Activated gamma-delta T cell (primary cell): ENCODE results near the gene FH.

Source experiments
- DNase-seq: peaks from one replicate; lab custom pipeline; 2025; lab: John Stamatoyannopoulos, UW

The FH gene

DNA sequence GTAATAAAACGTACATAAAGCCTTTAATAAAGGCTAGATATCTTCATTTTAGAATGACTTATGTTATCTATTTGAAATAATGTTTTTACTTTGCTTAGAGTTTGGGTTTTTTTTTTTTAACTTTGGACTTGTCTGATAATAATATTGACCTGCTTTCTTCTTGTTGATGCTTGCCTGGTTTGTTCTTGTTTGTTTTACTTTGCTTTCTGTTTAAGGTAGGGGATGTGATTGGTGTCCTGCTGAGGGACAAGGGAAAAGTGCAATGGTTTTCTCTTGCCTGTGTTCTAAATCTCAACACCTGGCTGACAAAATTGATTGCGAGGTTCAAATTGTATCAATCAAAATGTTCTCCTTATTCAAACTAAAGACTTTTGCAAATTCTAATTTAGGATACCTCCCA is 2.2 kb upstream of the FH start:
- DNase-seq = no peak

DNA sequence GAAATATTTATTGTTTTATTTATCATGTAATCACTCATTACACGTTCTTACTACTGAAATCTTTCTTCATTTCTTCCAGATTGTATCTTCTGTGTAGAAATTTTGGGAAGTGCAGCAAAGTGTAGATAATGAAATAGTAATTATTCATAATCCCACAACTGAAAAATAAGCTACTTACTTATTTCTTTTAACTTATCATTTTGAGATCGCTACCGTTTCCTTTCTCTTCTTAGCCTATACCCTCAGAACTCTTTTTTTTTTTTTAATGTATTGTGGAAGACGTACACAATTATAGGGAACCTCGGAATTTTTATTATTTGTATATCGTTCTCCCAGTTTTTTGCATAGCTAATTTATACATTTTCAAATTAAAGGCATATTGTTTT is 518 bp upstream of the FH start:
- no peak for DNase-seq

DNA sequence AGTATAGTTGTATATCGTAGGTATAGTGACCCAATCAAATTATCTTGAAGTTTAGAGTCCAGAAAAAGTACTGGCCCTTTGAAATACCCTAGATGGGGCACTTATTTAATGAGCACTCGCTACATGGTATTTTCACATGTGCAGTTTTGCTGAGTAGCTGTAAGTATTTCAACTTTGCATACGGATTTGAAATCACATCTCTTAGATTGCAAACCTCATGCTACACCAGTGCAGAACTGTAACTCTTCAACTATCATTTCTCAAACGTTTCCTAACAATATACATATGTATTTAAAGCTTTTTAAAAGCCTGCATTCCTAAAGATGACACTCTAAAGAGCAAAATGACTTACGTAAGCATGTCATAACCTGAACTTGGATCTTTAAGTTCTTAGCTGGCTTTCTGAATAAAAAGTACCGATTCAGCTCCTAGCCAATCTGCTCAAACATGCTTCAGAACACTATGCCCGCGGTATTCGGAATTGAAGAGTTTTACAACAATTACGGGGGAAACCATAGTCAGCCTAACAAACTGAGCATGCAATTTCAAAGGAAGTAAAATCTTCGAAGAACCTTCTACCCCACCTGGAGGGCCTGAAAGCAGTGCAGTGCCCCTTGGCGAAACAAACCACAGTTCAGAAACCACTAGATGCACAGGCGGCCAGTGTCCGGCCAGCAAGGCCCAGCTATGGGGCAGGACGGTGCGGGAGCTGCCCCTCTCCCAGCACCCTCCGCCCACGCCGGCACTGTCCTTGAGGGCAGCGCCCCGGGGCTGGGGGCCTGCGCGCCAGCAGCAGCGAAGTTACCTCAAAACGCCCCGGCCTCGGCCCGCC is 863 bp downstream of the FH start:
- no peak for DNase-seq

DNA sequence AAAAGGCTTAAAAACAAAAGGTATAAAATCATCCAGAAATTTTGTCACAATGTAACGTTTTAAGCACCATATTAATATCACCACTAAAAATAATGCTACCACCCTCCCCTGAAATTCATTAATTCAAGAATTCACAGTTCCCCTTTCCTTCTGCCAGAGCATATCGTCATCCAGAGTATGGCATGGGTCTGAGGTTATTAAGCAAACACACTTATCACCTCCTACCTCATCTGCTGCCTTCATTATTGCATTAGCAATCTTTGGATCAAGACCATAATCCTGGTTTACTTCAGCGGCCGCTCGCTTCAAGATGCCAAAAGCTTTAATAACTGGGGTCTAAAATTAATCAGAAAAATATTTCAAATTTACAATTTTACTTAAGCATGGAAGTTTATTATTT is 6.2 kb downstream of the FH start:
- DNase-seq = no peak

DNA sequence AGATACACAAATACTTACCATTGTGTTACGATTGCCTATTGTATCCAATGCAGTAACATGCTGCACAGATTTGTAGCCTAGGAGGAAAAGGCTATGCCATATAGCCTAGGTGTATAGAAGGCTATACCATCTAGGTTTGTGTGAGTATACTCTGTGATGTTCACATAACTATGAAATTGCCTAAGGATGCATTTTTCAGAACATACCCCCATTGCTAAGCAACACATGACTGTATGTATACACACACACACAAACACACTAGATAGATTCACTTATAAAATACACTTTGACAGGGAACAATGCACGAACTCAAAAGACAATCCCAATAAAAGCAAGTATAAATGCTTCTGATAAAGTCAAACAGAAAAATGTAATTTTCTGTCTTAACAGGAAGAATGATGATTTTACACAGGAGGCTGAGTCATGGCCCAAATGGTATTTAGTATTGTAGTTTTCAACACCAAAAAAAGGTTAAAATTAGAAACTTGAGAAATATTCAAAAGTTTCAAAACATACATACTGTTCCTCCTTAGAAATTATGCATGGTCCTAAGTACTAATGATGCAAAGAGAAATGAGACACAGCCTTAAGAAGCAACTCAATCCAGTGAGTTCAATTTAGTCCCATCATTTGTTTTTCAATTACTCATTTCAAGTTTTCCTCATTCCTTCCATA is 12.2 kb downstream of the FH start:
- no peak for DNase-seq

DNA sequence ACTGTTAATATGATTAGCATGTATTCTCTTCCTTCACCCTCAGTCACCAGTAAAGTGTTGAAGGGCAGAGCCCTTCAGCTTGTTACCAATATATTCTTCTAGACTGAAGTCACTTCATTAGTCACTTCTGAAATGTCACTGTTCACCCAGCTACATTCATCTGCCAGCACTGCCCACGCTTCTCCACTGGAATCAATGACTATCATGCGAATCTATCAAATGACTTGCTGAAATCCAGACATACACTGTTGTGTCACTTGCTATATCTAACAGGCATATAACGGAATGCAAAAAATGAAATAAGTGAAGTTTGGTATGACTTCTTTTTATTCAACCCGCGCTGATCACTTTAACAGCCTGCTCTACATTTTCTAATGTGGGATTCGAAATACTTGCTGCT is 16.1 kb downstream of the FH start:
- no peak for DNase-seq

DNA sequence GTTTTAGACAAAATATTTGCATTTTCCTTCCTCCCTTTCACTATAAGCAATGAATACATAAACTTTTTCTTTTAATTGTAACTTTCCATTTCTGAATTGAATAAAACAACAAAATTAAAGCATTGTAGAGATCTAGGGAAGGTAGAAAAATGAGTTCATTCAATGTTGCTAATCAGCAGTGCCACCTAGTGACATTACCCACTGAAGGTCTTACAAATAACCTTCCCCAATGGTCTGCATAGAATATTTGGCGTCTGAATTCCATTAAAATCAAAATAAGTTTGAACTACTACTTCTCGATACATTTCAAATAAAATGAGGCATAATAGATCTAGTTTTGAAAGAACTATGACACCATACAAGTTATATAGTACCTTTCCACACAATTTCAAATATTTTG is 19.6 kb downstream of the FH start:
- no peak for DNase-seq

DNA sequence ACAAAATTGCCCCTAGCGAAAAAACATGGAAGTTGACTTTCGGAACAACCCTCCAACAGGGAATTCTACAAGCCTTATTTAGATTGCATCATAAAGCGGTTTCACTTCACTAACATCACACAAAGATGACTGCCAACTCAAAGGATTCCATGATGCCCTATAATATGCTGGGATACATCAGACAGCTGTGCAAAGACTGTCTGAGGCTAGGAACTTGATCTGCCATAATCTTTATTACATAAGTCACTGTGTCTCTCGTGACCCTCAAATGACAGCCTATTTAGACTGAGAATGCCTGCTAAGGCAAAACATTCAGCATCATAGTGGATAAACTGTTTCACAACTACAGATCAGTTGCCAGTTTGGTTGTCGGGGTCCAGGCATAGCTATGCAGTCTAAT is 23.8 kb downstream of the FH start:
- DNase-seq = no peak

DNA sequence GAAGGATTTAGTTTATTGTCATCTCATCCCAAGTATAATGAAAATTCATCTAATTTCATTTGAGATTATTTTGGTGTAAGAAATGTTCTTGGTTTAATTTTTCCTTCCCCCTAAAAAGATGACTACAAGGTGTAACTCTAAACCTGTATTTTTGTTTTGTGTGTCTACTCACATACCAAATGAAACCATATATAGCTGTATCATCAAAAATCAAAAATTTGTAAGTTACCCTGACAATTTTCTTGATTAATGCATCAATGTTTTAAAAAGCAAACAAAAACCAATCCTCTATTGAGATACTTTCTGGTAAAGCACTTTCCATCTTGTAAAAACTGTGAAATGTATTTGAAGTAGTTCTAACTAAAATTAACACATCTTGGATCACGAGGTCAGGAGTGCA is 30.8 kb downstream of the FH start:
- DNase-seq = no peak

DNA sequence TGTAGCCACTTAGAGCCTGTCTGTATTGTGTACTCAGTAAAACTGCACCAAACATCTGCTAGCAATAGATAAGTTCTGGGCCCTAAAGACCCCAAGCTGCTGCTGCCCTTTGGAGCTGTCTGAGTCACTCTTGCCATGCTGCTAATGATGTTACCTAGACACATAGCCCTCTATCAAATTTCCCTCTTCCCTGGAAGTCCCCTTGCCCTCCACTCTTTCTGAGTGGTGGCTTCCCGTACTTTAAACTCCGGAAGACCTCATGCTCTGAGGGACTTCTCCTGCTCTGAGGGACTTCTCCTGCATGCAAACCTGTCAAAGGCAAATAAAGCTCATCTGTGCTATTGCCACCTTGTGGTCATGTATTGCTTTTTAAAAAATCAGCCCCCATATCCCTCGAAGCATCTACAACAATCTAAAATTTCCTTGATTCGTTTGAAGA is 34.0 kb downstream of the FH start:
- DNase-seq = no peak

DNA sequence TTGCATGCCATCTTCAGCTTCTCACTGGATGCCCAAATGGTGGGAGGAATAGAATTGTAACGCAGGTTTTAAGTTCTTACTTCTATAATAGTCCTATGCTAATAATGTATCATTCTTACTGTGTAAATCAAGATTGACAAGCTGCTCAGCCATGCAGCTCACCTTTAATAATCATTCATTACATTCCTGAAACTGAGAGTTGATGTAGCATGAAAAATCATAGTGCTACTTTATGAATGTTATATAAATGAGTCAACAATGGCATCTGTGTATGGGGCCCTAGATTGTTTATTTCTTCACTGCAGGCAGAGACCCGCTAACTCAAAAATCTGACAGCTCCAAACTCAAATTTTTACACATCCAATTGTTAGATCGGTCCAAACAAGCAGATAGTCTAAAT is 34.4 kb downstream of the FH start:
- DNase-seq = no peak

DNA sequence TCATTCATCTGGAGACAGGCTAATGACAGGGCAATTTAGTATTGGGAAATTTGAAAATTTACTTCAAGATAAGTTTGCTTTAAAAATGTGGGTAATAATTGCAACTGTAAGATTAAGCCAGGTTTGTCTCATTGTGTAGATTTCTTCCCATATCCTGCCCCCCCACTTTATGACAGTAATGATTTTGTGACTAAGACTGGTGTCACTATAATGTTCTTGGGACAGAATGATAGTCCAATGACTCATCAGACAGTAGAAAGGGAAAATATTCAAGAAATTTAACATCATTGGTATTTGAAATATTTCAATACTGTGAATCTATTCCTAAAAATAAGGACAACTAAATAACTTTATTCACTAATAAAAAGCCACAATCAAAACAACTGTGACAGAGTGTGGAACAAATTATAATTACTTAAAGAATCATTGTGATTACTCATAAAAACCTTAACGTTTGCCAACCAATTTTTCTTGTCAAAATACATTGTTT is 36.7 kb downstream of the FH start:
- DNase-seq = no peak

DNA sequence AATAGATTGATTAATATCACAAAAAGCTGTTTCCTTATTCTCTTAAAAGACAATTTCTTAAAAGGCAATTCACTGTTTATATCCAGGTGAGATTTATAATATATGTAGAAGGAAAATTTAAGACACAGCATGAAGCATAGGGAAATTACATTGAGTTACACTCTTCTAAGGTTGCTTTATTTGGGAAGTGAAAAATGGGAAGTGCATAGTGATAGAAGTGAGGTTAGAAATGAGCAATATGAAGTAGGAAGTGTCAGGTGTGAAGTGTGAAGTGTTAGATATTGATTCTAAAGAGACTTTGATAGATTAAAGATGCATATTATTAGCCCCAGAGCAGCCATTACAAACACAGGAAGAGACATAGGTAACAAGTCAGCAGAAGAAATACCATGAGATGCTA is 40.3 kb downstream of the FH start:
- no peak for DNase-seq

DNA sequence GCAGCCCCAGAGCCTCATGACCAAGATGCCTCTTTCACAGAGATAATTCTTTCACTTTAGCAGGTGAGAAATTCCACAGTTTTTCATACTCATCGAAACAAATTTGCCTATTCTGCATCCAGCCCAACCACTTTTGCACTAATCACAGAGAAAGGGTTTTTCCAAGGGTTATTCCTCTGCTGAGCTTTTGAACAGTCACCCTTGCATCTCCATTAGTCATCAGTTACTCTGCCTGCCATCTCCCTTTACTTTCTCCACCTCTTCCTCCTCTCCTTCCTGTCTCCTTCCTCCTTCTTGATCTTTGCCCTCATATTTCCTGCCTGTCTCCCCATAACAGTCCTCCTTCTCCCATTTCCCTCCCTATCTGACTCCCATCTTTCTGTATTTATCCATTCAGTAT is 43.9 kb downstream of the FH start:
- no peak for DNase-seq

DNA sequence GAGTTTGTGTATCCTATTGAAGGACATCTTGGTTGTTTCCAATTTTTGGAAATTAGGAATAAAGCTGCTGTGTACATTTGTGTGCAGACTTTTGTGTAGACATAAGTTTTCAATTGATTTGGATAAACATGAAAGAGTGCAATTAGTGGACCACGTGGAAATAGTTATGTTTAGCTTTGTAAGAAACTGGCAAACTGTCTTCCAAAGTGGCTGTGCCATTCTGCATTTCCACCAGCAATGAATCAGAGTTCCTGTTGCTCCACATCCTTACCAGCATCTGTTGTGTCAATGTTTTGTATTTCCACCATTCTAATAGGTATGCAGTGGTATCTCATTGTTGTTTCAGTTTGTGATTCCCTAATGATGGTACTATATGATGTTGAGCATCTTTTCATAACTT is 46.5 kb downstream of the FH start:
- no peak for DNase-seq

DNA sequence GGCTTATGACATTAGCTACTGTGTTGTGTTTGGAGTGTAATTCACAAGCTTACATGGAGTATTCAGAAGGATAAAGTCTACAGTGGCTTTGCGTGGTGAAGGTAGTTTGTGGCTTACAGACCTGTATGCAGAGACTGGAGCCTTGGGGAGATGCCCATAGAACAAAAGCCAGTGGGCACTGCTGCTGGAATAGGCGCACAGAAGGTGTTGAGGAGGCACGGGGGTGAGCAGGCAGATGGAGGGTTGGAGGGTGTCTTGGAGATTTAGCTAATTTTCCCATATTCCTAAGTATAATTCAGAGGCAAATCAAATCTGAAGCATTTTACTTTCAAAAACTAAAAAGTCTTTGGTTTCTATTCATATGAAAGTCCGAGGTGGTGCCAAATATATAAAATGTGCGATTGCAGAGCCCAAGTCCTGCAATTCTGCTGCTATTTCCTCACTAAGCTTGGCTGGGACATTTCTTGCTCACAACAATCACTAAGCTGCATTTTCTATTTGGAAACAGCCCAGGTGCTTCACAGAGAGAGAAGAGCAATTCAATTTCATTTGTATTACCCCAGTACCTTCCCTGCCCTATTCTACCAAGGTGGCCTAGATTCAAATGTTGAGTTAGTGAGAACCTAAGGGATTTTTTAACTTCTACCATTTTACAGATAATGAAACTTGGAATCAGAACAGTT is 48.5 kb downstream of the FH start:
- DNase-seq = no peak

DNA sequence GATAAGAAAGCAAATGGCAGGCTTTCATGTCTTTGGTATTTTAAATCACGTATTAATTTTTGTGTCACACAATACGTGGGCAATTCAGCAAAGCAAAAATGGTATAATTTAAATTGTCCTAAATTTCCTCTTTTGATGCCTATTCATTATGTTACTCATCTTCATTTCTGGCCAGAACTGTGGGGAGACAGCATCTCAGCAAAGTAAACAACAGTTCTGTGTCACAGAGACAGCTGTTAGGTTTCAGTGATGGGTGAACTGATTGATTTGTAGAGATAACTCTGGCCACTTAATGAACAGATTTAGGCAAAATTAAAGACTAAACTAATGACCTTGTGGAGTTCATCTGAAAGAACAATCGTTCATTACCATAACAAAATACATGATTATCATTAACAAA is 49.2 kb downstream of the FH start:
- DNase-seq = no peak

DNA sequence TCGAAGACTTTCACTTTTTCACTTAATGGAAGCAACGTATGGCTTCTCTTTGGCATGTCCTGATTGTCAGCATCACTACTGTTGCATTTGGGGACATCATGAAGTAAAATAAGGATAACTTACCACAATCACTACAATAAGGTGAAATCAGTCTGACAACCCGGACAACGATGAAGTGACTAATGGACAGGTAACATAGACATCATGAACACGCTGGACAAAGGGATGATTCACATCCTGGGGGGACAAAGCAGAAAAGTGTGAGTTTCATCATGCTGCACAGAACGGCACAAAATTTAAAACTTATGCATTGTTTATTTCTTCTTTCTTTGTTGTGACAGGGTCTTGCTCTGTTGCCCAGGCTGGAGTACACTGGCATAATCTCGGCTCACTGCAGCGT is 53.9 kb downstream of the FH start:
- no peak for DNase-seq

DNA sequence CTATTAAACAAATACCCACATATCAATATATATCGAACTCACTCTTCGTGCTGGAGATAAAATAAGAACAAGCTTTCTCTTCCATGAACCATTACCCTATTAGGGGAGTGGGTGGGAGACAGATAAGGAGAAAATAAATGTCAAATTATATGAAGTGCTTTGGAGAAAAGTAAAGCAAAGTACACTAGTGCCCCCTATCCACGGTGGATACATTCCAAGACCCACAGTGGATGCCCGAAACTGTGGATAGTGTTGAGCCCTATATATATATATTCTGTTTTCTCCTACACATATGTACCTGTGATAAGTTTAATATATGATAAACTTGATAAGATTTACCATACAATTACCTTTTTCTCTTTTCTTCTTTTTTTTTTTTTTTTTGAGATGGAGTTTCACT is 54.6 kb downstream of the FH start:
- no peak for DNase-seq

DNA sequence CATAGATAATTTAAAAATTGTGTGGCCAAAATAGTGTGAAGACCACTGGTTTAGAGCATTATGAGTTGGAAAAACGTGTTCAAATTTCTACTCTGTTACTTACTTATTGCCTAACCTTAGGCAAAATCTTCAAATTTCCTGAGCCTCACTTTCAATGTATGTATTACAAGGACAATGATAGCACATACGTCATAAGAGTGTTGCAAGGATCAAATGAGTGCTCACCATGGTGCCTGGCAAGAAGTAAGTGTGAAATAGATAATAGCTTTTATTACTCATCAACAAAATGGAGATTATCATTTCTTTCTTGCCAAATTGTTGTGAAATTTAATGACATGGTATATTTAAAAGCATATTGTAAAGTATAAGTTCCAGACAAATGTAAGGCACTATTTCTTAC is 57.2 kb downstream of the FH start:
- no peak for DNase-seq

DNA sequence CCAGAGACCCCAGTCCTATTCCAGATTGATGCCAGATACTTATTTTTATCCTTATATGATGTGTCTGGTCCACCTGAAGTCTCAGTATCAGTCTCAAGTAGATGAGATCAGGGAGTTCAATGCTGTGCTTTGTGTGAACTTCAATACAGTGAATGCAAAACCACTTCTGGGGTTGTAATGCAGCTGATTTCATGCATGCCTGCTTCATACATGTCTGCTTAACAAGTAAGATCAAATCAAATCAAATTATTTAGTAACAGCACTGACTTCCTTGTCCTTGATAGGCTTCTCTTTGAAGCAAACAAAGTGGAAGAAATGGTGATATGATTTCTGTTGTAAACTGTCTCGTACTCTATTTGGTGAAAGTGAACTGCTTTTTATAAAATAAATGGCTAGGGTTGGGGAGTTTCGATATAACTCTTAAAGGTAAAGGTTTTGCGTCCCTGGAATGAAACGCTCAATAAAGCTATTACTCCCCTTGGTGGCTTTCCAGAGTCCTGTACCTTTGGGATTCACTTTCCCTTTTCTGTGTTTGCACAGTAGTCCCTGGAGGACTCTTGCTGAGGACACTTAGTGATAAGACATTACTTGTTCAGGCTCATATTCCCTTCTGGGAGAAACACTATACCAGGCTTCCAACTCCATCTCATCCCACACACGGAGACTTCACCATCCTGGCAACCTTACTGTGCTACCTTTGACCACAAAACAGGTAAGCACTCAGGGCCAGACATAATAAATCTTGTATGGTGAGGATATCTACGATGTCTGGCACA is 59.3 kb downstream of the FH start:
- DNase-seq = no peak

DNA sequence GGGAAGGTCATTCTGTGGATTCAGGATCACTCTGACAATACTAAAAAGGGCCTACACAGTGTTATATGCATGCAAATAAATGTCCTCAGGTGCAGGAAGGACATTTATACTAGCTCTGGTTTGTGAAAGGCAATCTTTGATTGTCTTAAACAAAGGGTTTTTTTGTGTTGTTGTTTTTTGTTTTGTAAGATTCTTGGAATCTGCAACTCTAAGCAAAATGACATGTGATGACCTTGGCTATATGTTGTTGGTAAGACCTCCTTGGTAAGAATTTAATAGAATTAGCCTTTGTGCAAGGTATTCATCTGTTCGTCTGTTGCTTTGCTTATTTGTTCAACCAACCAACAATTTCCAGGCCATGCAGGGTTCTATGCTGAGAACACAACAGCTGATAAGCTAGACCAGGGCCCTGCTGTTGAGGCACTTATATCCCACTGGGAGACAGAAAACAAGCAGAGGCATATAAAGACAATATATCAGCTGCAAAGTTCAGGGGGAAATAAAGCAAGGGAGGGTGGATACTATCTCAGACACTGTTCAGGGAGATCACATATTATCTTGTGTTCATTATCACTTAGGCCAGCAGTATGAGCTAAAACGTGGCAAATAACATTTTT is 60.3 kb downstream of the FH start:
- no peak for DNase-seq
